ENCODE results near the gene HCRTR1.
"Not testable (repeated sequence)": the region's sequence is repeated elsewhere in the genome, so short reads cannot be mapped to it uniquely, and the experiment has no call there.

Gene HCRTR1

GRCh38 chr1:31586376-31587327 lies 30.8 kb upstream of the HCRTR1 start:
- Histone ChIP-seq H3K9me3 (no peaks in the 10 kb centered on the region), H3K4me2 (peak overlapping the region; percentile 96), H3K36me3 (peaks cover 11% of the 10 kb centered on the region; the same call in 1 of the 2 replicates), H4K20me1 (no peaks in the 10 kb centered on the region), H3K4me1 (peaks cover 82% of the 10 kb centered on the region), H3K27me3 (peaks cover 27% of the 10 kb centered on the region), H3K9ac (no peak overlapping the region), H3K27ac (0 out of 2 replicates have a peak overlapping the region, but pooled peaks have one; percentile 87), H3K4me3 (no peak overlapping the region)
- no peak for TF ChIP-seq Cebpa-rat (IDR thresholded peaks at IDR 0.05)

GRCh38 chr1:31587328-31587699 lies 30.2 kb upstream of the HCRTR1 start:
- not testable (repeated sequence) for H3K9ac ChIP-seq, H4K20me1 ChIP-seq, H3K4me3 ChIP-seq, H3K27ac ChIP-seq, H3K9me3 ChIP-seq
- H3K4me2 ChIP-seq, result peak overlapping the region; percentile 85
- H3K36me3 ChIP-seq, result peaks cover 11% of the 10 kb centered on the region; the same call in 1 of the 2 replicates
- H3K27me3 ChIP-seq, result peaks cover 27% of the 10 kb centered on the region
- peaks cover 82% of the 10 kb centered on the region for H3K4me1 ChIP-seq

DNA sequence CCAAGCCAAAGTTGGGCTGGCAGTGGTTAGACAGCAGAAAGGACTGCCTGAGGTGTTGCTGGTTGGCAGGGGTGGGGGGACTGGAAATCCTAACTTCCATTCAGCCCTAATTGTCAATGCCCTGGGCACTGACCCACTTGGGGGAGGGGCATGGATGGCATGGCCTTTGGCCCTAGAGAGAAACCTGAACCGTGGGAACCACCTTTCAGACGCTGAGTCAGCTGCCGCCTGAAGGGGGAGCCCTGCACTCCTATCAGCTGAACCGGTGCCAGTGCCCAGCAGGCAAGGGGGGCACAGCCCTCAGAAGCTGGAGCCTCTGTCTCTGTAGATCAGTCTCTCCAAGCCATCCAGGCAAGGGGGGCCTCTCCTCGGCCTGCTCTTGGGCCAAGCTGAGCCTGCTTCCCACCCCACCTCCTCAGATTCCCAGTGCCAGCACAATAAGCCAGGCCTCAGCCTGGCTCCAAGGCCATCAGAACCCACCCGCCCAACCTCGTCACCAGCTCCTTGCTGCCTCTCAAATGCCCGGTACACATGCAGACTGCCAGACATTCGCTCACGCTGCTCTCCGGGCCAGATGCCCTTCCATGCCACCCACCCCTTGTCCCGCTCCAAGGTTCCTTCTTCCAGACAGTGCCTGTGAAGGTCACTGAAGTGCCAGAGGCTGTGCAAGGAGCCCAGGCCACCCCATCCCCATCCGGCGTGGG lies 29.6 kb upstream of the HCRTR1 start:
- H3K9me3 ChIP-seq, result no peaks in the 10 kb centered on the region
- peaks cover 11% of the 10 kb centered on the region; the same call in 1 of the 2 replicates for H3K36me3 ChIP-seq
- H3K4me3 ChIP-seq, result no peak overlapping the region
- TF ChIP-seq Cebpa-rat (IDR thresholded peaks at IDR 0.05), result no peak
- H3K27me3 ChIP-seq, result peaks cover 27% of the 10 kb centered on the region
- H3K27ac ChIP-seq, result 0 out of 2 replicates have a peak overlapping the region, but pooled peaks have one; percentile 37
- H3K4me1 ChIP-seq, result peaks cover 82% of the 10 kb centered on the region
- H3K4me2 ChIP-seq, result peak overlapping the region; percentile 85
- no peaks in the 10 kb centered on the region for H4K20me1 ChIP-seq
- no peak overlapping the region for H3K9ac ChIP-seq

- H3K36me3 ChIP-seq, result peaks cover 11% of the 10 kb centered on the region; the same call in 1 of the 2 replicates
- no peaks in the 10 kb centered on the region for H4K20me1 ChIP-seq
- peak overlapping the region; percentile 85 for H3K4me2 ChIP-seq
- H3K27me3 ChIP-seq, result peaks cover 27% of the 10 kb centered on the region
- TF ChIP-seq Cebpa-rat (IDR thresholded peaks at IDR 0.05), result no peak
- no peak overlapping the region for H3K9ac ChIP-seq
- H3K27ac ChIP-seq, result peak overlapping the region; percentile 37; the same call in 1 of the 2 replicates
- H3K9me3 ChIP-seq, result no peaks in the 10 kb centered on the region
- 0 out of 2 replicates have a peak overlapping the region, but pooled peaks have one; percentile 38 for H3K4me3 ChIP-seq
- peaks cover 82% of the 10 kb centered on the region for H3K4me1 ChIP-seq
These were observed 28.6 kb upstream of the HCRTR1 start for GRCh38 chr1:31588751-31589515.

DNA sequence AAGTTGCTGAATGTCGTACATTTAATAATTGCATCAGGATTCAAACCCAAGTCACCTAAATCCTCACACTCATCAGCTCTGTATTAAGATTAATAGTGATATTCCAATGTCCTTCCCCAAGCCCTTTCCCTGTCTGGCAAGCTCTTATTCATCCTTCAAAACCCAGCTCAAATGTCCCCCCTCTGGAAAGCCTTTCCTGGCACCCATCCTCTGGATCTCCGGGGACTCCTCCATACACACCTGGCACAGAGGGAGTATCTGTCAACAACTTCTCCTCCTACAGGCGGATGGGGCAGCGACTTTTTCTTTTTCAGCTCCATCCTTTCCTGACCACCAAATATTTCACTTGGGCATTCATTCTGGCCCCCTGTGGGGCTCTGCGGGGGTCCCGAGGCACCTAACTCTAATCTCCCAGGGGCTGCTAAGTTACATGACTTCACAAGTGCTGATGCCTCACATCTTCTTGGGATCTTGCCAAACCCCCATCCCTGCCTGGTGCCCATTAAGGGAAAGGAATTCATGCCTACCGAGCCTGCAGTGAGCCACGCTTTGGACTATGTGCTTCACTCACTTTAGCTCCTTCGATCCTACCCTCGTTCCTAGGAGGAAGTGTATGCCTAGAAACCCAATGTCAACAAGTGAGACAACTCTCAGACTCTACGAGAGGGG lies 25.9 kb upstream of the HCRTR1 start:
- H4K20me1 ChIP-seq, result no peaks in the 10 kb centered on the region
- no peak for TF ChIP-seq Cebpa-rat (IDR thresholded peaks at IDR 0.05)
- H3K27ac ChIP-seq, result no peak overlapping the region
- no peak overlapping the region for H3K4me3 ChIP-seq
- peaks cover 82% of the 10 kb centered on the region for H3K4me1 ChIP-seq
- no peaks in the 10 kb centered on the region; the same call in 1 of the 2 replicates for H3K36me3 ChIP-seq
- no peaks in the 10 kb centered on the region for H3K9me3 ChIP-seq
- peak overlapping the region; percentile 52 for H3K4me2 ChIP-seq
- H3K27me3 ChIP-seq, result peaks cover 27% of the 10 kb centered on the region
- H3K9ac ChIP-seq, result no peak overlapping the region

- Histone ChIP-seq H3K27ac (no peak overlapping the region), H3K4me2 (peak overlapping the region; percentile 52), H3K27me3 (peaks cover 22% of the 10 kb centered on the region), H3K9ac (no peak overlapping the region), H3K36me3 (no peaks in the 10 kb centered on the region; the same call in 1 of the 2 replicates), H3K4me3 (no peak overlapping the region), H3K9me3 (no peaks in the 10 kb centered on the region), H3K4me1 (peaks cover 82% of the 10 kb centered on the region), H4K20me1 (no peaks in the 10 kb centered on the region)
- no peak for TF ChIP-seq Cebpa-rat (IDR thresholded peaks at IDR 0.05)
These were observed 25.4 kb upstream of the HCRTR1 start for GRCh38 chr1:31592132-31592531.

DNA sequence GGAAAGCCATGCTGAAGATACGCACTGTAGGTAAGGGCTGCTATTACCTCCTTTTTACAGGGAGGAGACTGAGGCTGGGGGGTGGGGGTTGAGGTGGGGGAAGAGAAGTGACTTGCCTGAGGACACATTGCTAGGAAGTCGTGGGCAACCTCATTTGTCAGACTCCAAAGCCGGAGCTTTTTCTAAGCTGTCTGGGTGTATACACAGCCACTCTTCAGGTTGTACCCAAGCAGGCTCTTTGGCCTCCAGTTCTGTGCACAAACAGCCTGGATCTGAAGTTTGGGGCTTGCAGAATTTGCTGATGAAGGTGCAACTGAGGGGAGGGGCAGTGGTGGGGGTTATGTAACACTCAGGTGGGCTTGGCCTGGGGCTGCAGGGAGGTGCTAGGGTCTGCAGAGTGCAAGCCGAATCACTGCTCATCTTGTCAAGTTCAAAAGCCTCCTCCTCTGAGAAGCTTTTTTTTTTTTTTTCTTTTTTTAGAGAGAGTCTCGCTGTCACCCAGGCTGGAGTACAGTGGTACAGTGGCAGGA lies 24.3 kb upstream of the HCRTR1 start:
- H3K4me1 ChIP-seq, result peaks cover 82% of the 10 kb centered on the region
- no peak overlapping the region for H3K9ac ChIP-seq
- H3K9me3 ChIP-seq, result no peaks in the 10 kb centered on the region
- TF ChIP-seq Cebpa-rat (IDR thresholded peaks at IDR 0.05), result no peak
- no peaks in the 10 kb centered on the region for H3K36me3 ChIP-seq
- peak overlapping the region; percentile 52 for H3K4me2 ChIP-seq
- H4K20me1 ChIP-seq, result no peaks in the 10 kb centered on the region
- H3K4me3 ChIP-seq, result no peak overlapping the region
- H3K27ac ChIP-seq, result no peak overlapping the region; the same call in 1 of the 2 replicates
- H3K27me3 ChIP-seq, result peaks cover 13% of the 10 kb centered on the region

- Histone ChIP-seq H3K4me2 (peak overlapping the region; percentile 52), H3K4me3 (no peak overlapping the region), H3K27ac (peak overlapping the region; percentile 76), H3K27me3 (peaks cover 5% of the 10 kb centered on the region; the same call in 1 of the 2 replicates), H3K9me3 (no peaks in the 10 kb centered on the region), H4K20me1 (no peaks in the 10 kb centered on the region), H3K36me3 (no peaks in the 10 kb centered on the region), H3K9ac (no peak overlapping the region), H3K4me1 (peaks cover 82% of the 10 kb centered on the region)
- TF ChIP-seq Cebpa-rat (IDR thresholded peaks at IDR 0.05), result no peak
These were observed 23.5 kb upstream of the HCRTR1 start for GRCh38 chr1:31593770-31594632.
